Small intestine (tissue), 7 donors: ENCODE data around the gene YAP1. TPM values are rescaled to one million over a fixed set of nuclear protein-coding genes. Genes with fewer than 3 reads are reported as not detected.

ENCODE experiments used
- DNase-seq, 2 donors: peaks; one replicate each; pipeline versions ENCODE4 v3.0.0 to v3.0.0-alpha.2; 2013
- FAIRE-seq: peaks from 2 replicates; lab custom pipeline; 2012; peaks lifted over from hg19 to GRCh38; lab: Jason Lieb, UNC
- H3K27ac ChIP-seq, 3 donors: one replicate each; pipeline ENCODE4 v1.5.1; 2013; ENCODE audit warnings: low read length in 2 of 3, mild to moderate bottlenecking in 2 of 3, control low read depth in 1 of 3, inconsistent platforms in 1 of 3, low read depth in 1 of 3, moderate library complexity in 1 of 3
- H3K27me3 ChIP-seq, 3 donors: one replicate each; pipeline ENCODE4 v1.6.1; 2013; ENCODE audit warnings: low read length in 3 of 3, inconsistent platforms in 1 of 3; ENCODE audit not compliant: control insufficient read depth in 3 of 3, insufficient read depth in 3 of 3
- H3K36me3 ChIP-seq, 3 donors: one replicate each; pipeline ENCODE4 v1.6.1; 2013; ENCODE audit warnings: low read length in 3 of 3, inconsistent platforms in 1 of 3, low read depth in 1 of 3, mild to moderate bottlenecking in 1 of 3, moderate library complexity in 1 of 3; ENCODE audit not compliant: control insufficient read depth in 3 of 3, insufficient read depth in 2 of 3
- H3K4me1 ChIP-seq, 3 donors: one replicate each; pipeline ENCODE4 v1.6.1; 2013; ENCODE audit warnings: low read length in 2 of 3, inconsistent platforms in 1 of 3, low read depth in 1 of 3, mild to moderate bottlenecking in 1 of 3, moderate library complexity in 1 of 3; ENCODE audit not compliant: control insufficient read depth in 3 of 3, insufficient read depth in 2 of 3
- H3K4me3 ChIP-seq, 3 donors: one replicate each; pipeline ENCODE4 v1.5.1; 2013; ENCODE audit warnings: low read length in 3 of 3, control low read depth in 1 of 3, inconsistent platforms in 1 of 3, low read depth in 1 of 3, mild to moderate bottlenecking in 1 of 3, moderate library complexity in 1 of 3
- H3K9me3 ChIP-seq, 2 donors: one replicate each; pipeline ENCODE4 v1.6.1; 2013; ENCODE audit warnings: low read depth in 1 of 2, low read length in 1 of 2; ENCODE audit not compliant: control insufficient read depth in 2 of 2, insufficient read depth in 1 of 2
- WGBS, 3 donors: extraction: QIAGEN DNeasy Blood & Tissue Kit; methylation state at CpG; one replicate each; pipeline ENCODE4 v1.1.7; 2013; 5-methylcytosine and 5-hydroxymethylcytosine counted together
- polyA plus RNA-seq, 4 donors: library from polyadenylated mRNA; stranded (reverse) in 3 of 4; unstranded in 1 of 4; fragments of 200-250 nt in 3 of 4; fragments of 120-200 nt in 1 of 4; gene quantifications; one replicate each; pipeline versions ENCODE4 v1.2.1 to v1.2.3, GENCODE V29; 2013
- donor health status: healthy with polysubstance abuse.
- donor health status: control.
- donor health status: control.
- donor health status: Bipolar disorder and iron deficiency.
- donor health status: healthy.

YAP1 gene
- polyA plus RNA-seq, 4 donors: 14.1 to 79.4 (median 19.8) TPM

DNA sequence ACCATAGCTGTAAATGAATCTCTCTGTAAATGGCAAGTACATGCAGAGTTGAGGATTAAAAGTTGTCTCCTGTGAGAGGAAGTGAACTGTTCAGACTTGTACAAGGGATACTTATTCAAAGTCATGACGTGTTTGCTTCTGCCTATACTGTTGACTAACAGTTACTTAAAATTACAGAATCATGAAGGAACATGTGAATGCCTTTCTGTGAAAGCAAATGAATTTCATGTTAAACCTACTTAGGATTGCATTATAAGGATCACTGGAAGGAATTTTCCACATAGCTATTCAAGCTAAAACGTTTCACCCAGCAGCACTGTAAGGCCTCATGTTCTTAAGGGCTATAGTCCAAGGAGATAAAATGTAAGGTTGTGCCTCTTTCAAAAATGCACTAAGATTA, 113.6 kb downstream of the YAP1 start:
- peak in 1 of 2 donors; percentile 43 for DNase-seq
- FAIRE-seq: no peak
- Histone ChIP-seq H3K27me3 (no peaks in the 10 kb centered on the region), H3K27ac (peak overlapping the region in 1 of 3 donors; percentile 48), H3K9me3 (no peaks in the 10 kb centered on the region), H3K36me3 (peaks cover 0 to 27% (median 2%) of the 10 kb centered on the region in 3 donors), H3K4me3 (no peak overlapping the region), H3K4me1 (peaks cover 0 to 6% (median 0%) of the 10 kb centered on the region in 3 donors)
- WGBS, 3 donors: 33 to 37% (median 34%) methylated on average over 2 of the region's 2 CpGs

DNA sequence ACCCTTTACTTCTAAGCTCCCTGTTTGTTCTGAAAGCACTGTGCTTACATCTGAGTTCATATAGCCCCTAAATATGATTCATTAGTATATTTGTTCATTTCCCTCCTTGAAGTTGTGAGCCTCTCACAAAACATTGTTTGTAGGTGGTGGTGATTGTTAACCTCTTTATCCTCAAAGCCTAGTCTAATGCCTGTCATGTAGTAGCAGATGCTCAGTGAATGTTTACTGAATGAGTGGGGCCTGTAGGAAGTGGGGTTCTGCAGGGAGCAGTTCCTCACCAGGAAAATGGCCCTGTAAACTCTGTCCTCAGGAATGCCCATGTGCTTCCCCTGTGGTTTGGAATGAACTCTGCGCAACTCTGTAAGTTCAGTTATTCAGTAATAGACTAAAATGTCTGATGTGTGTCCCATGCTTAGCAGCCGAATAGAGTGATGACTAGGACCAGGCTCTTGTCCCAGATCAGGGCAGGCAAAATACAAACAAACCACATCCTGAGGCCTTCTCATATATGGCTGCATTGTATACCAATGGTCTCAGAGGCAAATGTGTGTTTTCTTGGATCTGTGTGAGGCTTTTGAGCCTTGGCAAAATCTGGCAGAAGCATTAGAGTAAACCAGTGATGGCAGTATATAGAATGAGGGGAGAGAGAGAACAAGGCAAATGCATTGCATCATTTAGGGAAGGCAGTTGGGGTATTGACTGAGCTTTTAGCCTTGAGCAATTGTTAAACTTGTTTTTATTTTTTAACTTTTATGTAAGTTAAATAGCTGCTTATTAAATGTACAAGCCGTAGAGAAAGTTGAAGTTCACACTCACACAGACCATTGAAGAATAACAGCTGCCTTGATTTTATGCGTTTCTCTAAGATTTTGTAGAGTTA, 115.7 kb downstream of the YAP1 start:
- FAIRE-seq (no peak), DNase-seq (no peak)
- Histone ChIP-seq H3K4me1 (peaks cover 0 to 18% (median 0%) of the 10 kb centered on the region in 3 donors), H3K27me3 (no peaks in the 10 kb centered on the region), H3K4me3 (no peak overlapping the region), H3K27ac (no peak overlapping the region), H3K9me3 (no peaks in the 10 kb centered on the region), H3K36me3 (peaks cover 0 to 27% (median 2%) of the 10 kb centered on the region in 3 donors)
- WGBS, 3 donors: 66 to 73% (median 71%) methylated on average over 4 of the region's 4 CpGs

DNA sequence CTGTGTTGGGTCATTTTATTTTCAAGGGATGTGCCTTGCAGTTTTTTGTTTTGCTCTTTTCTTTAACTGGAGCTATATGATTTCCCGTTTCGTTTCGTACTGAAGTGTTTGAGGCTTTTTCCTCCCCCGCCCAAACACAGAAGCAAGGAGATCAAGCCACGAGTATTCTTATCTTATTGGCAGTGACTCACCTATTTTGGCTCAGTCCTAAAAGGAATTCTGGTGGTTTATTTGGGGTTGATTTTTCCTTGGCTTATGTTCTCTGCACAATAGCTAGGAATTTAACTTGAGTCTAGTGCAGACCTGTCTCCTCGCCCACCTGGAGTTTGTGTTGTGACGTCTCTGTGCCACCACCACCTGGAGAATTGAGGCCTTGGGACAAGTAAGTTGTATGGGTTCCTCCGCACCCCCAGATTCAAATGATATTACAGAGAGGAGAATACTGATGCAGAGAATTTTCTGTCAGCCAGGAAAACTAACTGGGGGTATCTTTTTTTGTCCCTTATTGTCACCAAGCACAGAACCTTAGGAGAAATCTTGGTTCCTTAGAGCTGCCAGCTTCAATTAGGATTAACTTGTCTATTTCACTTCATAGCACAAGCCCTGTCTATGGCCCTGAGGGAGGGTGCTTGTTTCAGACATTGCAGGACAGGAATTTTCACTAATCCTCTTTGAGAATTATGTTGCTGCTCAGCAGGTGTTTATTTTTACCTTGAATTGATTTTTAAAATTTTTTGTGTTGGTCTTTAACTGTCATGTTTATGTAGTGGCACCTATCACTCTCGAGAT, 116.6 kb downstream of the YAP1 start:
- Histone ChIP-seq H3K27me3 (no peaks in the 10 kb centered on the region), H3K4me3 (no peak overlapping the region), H3K4me1 (peaks cover 0 to 18% (median 0%) of the 10 kb centered on the region in 3 donors), H3K36me3 (peaks cover 0 to 23% (median 2%) of the 10 kb centered on the region in 3 donors), H3K9me3 (no peaks in the 10 kb centered on the region), H3K27ac (no peak overlapping the region)
- 34 to 61% (median 40%) methylated on average over 9 of the region's 9 CpGs for WGBS, 3 donors
- FAIRE-seq: no peak
- peak in 1 of 2 donors; percentile 34 for DNase-seq

DNA sequence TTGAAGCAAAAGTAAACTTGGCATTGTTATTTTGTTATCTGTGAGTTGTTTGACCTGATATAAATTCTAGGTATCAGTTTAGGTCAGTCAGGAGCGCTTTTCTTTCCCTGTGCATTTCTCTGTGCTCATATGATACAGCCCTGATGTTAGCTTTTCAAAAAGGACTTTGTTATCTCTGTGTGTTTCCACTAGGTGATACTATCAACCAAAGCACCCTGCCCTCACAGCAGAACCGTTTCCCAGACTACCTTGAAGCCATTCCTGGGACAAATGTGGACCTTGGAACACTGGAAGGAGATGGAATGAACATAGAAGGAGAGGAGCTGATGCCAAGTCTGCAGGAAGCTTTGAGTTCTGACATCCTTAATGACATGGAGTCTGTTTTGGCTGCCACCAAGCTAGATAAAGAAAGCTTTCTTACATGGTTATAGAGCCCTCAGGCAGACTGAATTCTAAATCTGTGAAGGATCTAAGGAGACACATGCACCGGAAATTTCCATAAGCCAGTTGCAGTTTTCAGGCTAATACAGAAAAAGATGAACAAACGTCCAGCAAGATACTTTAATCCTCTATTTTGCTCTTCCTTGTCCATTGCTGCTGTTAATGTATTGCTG, 119.4 kb downstream of the YAP1 start:
- no peak overlapping the region for H3K4me3 ChIP-seq
- H3K27me3 ChIP-seq: no peaks in the 10 kb centered on the region
- no peaks in the 10 kb centered on the region for H3K9me3 ChIP-seq
- H3K36me3 ChIP-seq: peaks cover 0 to 26% (median 0%) of the 10 kb centered on the region in 3 donors
- H3K27ac ChIP-seq: peak overlapping the region in 1 of 3 donors; percentile 14
- WGBS, 3 donors: 18 to 42% (median 24%) methylated on average over 4 of the region's 4 CpGs
- DNase-seq (peak; percentile 72 to 86), FAIRE-seq (no peak)
- H3K4me1 ChIP-seq: peaks cover 0 to 14% (median 0%) of the 10 kb centered on the region in 3 donors

DNA sequence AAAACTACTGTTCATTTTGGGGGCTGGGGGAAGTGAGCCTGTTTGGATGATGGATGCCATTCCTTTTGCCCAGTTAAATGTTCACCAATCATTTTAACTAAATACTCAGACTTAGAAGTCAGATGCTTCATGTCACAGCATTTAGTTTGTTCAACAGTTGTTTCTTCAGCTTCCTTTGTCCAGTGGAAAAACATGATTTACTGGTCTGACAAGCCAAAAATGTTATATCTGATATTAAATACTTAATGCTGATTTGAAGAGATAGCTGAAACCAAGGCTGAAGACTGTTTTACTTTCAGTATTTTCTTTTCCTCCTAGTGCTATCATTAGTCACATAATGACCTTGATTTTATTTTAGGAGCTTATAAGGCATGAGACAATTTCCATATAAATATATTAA, 119.9 kb downstream of the YAP1 start:
- no peak for FAIRE-seq
- Histone ChIP-seq H3K4me1 (peaks cover 0 to 14% (median 0%) of the 10 kb centered on the region in 3 donors), H3K27ac (no peak overlapping the region)

DNA sequence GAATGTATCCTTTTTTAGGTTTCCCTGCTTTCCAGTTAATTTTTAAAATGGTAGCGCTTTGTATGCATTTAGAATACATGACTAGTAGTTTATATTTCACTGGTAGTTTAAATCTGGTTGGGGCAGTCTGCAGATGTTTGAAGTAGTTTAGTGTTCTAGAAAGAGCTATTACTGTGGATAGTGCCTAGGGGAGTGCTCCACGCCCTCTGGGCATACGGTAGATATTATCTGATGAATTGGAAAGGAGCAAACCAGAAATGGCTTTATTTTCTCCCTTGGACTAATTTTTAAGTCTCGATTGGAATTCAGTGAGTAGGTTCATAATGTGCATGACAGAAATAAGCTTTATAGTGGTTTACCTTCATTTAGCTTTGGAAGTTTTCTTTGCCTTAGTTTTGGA, 120.7 kb downstream of the YAP1 start:
- 66 to 82% (median 81%) methylated on average over 4 of the region's 4 CpGs for WGBS, 3 donors
- DNase-seq (no peak), FAIRE-seq (no peak)
- Histone ChIP-seq H3K9me3 (no peaks in the 10 kb centered on the region), H3K36me3 (peaks cover 0 to 20% (median 0%) of the 10 kb centered on the region in 3 donors), H3K27me3 (no peaks in the 10 kb centered on the region), H3K27ac (no peak overlapping the region), H3K4me1 (peaks cover 0 to 14% (median 0%) of the 10 kb centered on the region in 3 donors), H3K4me3 (no peak overlapping the region)

More for the DNA sequence above, 119.9 kb downstream of the YAP1 start:
- peaks cover 0 to 24% (median 0%) of the 10 kb centered on the region in 3 donors for H3K36me3 ChIP-seq
- no peak overlapping the region for H3K4me3 ChIP-seq
- H3K27me3 ChIP-seq: no peaks in the 10 kb centered on the region
- no peaks in the 10 kb centered on the region for H3K9me3 ChIP-seq
- no peak for DNase-seq

DNA sequence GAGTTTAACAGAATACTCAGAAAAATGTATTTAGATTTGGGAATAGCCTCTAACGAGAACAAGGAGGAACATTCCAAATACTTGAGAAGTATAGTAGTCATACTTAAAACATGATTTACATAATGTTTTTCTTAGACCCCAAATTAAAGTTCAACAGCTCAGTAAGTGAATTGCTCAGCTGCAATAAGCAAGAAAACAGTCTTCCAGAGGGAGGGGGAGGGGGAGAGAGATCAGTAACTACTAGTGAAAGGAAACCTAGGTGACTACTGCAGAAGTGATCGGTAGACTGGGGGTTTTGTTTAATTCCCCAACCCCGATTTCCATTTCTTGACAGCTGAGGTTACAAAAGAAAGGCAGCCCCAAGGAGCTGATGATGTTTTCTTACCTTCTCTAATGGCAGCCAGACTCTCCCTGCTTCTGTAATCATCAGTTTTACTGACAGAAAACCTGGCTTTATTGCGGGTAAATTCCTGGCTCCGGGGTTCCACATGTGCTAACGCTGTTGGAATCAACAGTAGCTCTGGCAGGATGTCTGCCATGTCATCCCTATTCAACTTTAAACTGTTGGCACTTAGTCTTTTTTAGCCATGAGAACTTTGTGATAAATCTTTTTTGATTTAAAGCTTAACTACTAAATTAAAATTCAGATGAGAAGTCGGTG, 124.7 kb downstream of the YAP1 start:
- H3K9me3 ChIP-seq: no peaks in the 10 kb centered on the region
- peaks cover 0 to 8% (median 0%) of the 10 kb centered on the region in 3 donors for H3K4me1 ChIP-seq
- DNase-seq (no peak), FAIRE-seq (no peak)
- H3K27me3 ChIP-seq: no peaks in the 10 kb centered on the region
- H3K27ac ChIP-seq: no peak overlapping the region
- peaks cover 0 to 8% (median 0%) of the 10 kb centered on the region in 3 donors for H3K36me3 ChIP-seq
- no peak overlapping the region for H3K4me3 ChIP-seq
- WGBS, 3 donors: 64 to 78% (median 75%) methylated on average over 7 of the region's 7 CpGs
